GM19372 (cell line): ENCODE measurements around the gene S100A12.

Source experiments
- ATAC-seq: cut with Tn5 transposase; IDR thresholded peaks from one replicate; pipeline ENCODE4 v1.9.1; 2021; ENCODE audit warnings: mild to moderate bottlenecking, low read depth, moderate library complexity; ENCODE audit not compliant: unreplicated experiment

S100A12 gene

DNA sequence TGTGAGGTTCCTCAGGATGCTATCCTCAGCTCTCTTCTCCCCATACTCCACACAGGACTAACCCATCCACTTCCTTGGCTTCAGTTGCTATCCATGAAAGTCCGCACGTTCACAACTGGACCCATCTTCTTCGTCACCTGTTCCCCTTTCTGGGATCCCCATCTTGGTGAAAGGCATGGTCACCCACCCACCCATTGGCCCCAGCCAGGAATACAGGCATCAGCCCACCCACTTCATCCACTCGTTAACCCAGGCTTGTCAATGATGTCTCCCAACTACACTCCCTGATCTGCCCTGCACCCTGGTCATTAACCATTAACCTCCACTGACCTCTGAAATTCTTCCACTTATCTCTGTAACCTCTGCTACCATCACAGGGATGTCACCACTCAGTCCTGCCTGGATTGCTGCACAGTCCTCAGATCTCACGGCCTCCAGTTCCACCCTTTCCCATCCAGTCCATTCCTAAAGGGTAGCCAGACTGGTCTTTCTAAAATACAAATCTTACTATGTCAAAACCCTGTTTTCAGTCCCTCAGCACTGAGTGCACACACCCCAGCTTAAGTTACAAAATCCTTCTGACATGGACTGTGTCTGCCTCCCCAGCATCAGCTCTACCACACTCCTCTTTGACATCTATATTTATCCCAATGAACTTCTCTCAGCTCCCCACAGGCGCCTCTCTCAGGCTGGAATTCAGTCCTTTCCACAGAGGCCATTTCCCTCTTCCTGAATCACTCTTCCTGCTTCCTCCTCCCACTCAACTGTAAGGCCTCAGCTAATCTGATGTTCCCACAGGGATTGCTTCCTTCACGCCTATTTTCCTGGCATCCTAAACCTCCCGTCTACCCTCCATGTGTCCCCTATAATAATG, 37.2 kb downstream of the S100A12 start:
- ATAC-seq, result no peak

DNA sequence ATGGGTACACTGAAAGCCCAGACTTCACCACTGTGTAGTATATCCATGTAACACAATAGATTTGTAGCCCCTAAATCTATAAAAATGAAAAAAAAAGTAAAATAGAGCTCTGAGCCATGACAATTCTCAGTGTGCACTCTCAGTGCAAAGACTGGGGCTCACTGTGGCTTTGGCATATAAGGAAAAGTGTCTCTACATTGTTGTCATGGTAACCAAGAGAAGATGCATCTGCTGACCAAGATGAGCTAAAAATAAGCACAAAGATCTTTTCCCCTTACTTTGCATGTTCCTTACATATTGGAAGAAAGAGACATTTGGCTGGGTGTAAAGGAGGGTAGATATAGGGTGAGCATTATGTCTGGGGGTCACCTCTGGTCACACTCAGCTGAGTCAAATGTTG, 38.8 kb downstream of the S100A12 start:
- no peak for ATAC-seq

DNA sequence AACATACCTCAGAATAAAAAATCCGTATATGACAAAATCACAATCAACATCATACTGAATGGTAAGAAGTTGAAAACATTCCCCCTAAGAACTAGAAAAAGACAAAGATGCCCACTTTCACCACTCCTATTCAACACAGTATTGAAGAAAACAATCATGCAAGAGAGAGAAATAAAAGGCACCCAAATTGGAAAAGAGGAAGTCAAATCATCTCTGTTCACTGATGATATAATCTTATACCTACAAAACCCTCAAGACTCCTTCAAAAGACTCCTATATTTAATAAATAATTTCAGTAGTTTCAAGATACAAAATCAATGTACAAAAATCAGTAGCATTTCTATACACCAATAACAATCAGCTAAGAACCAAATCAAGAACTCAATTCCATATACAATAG, 41.5 kb downstream of the S100A12 start:
- ATAC-seq, result no peak

DNA sequence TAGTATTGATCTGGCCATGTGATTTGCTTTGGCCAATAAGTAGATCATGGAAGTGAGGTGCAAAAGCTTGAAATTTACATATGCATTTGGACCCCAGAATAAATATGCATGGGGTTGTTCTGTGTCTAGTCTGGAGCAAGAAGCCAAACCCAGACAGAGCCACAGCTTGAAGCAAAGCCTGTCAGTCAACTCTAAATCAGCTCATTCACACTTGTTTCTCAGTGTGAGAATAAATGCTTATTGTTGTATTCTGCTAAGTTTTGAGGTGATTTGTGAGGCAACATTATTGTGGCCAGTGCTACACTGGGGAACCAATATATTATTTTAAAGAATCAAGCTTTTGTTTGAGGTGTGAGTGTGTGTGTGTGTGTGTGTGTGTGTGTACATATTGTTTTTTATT, 50.5 kb downstream of the S100A12 start:
- ATAC-seq, result no peak
